Stomach (tissue), 9 donors: ENCODE results near the gene ZFAND2B. TPM values are rescaled to one million over a fixed set of nuclear protein-coding genes. Genes with fewer than 3 reads are reported as not detected.

ENCODE experiments used
- DNase-seq, 2 donors: peaks; one replicate each; pipeline versions ENCODE4 v3.0.0 to v3.0.0-alpha.2; 2013 to 2019
- H3K27ac ChIP-seq, 5 donors: fragments of 200-600 bp in 4 of 5; sonication (generic) in 4 of 5; one replicate each; pipeline ENCODE4 v1.5.1; 2013 to 2019; ENCODE audit warnings: mild to moderate bottlenecking in 1 of 5, moderate library complexity in 1 of 5
- H3K27me3 ChIP-seq, 3 donors: fragments of 200-600 bp; sonication (generic); one replicate each; pipeline ENCODE4 v1.5.1; 2017 to 2019; ENCODE audit warnings: mixed run types in 1 of 3
- H3K36me3 ChIP-seq, 4 donors: fragments of 200-600 bp; sonication (generic); 1 replicate in 3 of 4; 2 replicates in 1 of 4; pipeline ENCODE4 v1.5.1; 2016 to 2019
- H3K4me1 ChIP-seq, 4 donors: fragments of 200-600 bp; sonication (generic); one replicate each; pipeline ENCODE4 v1.5.1; 2016 to 2019
- H3K4me3 ChIP-seq, 4 donors: fragments of 200-600 bp; sonication (generic) in 3 of 4; one replicate each; pipeline ENCODE4 v1.5.1; 2016 to 2019; ENCODE audit warnings: mild to moderate bottlenecking in 1 of 4
- H3K9me3 ChIP-seq, 4 donors: fragments of 200-600 bp; sonication (generic); one replicate each; pipeline ENCODE4 v1.5.1; 2016 to 2019
- CTCF ChIP-seq, 7 experiments: fragments of 450-650 bp in 4 of 7; fragments of 200-600 bp in 3 of 7; sonication (generic) in 3 of 7; IDR thresholded peaks; one replicate each; pipeline ENCODE4 v1.5.1; 2016 to 2019; ENCODE audit warnings: antibody characterized with exemption in 7 of 7, control low read depth in 2 of 7, mild to moderate bottlenecking in 1 of 7
- EP300 ChIP-seq: sonication (generic); formaldehyde crosslinking; IDR thresholded peaks from one replicate; pipeline ENCODE4 v1.6.1; 2017; ENCODE audit warnings: antibody characterized with exemption
- POLR2A ChIP-seq, 4 donors: fragments of 450-650 bp; IDR thresholded peaks; one replicate each; pipeline ENCODE4 v1.6.1; 2016; ENCODE audit warnings: antibody characterized with exemption in 4 of 4, control low read depth in 2 of 4, mild to moderate bottlenecking in 1 of 4, moderate library complexity in 1 of 4
- POLR2AphosphoS5 ChIP-seq, 3 donors: sonication (generic); formaldehyde crosslinking; IDR thresholded peaks; one replicate each; pipeline ENCODE4 v1.6.1; 2016; ENCODE audit warnings: antibody characterized with exemption in 3 of 3
- WGBS, 5 donors: extraction: QIAGEN DNeasy Blood & Tissue Kit in 3 of 5; methylation state at CpG; one replicate each; pipeline versions ENCODE4 v1.1.5 to v1.1.7; 2013 to 2018; 5-methylcytosine and 5-hydroxymethylcytosine counted together
- intact Hi-C: fragments of 100-400 bp; cut with DNase I; formaldehyde crosslinking; loops from one replicate; pipeline ENCODE4 v1.15.1; 2023; ENCODE audit warnings: low total_unique reads
- polyA plus RNA-seq, 3 donors: library from polyadenylated mRNA; stranded (reverse); fragments of 200-250 nt; gene quantifications; one replicate each; pipeline ENCODE4 v1.2.3, GENCODE V29; 2013
- total RNA-seq, 5 donors: library from RNA; depleted of rRNA; stranded (reverse); fragments of >200 nt; gene quantifications; one replicate each; pipeline versions ENCODE4 v1.1.0 to v1.2.3, GENCODE V29; 2014 to 2016
- donor health status: healthy with polysubstance abuse.
- donor health status: Bipolar disorder and iron deficiency.
- donor health status: healthy.

Gene ZFAND2B
- total and polyA plus RNA-seq, 8 donors: 21.3 to 81.3 (median 44.7) TPM

GRCh38 chr2:219209236-219210195 is 2.9 kb downstream of the ZFAND2B start:
- DNase-seq: no peak
- intact Hi-C loops: no loop called here
- TF ChIP-seq POLR2A (IDR thresholded peaks at IDR 0.05) (no peak), POLR2AphosphoS5 (IDR thresholded peaks at IDR 0.05) (no peak), EP300 (no peak), CTCF (IDR thresholded peaks at IDR 0.05) (no peak)
- peaks cover 15 to 34% (median 25%) of the 10 kb centered on the region in 4 donors for H3K4me1 ChIP-seq
- 74 to 80% (median 78%) methylated on average over 18 of the region's 18 CpGs for WGBS, 5 donors
- no peak overlapping the region for H3K4me3 ChIP-seq
- peak overlapping the region in 4 of 5 donors; percentile 13 to 42 (median 38) for H3K27ac ChIP-seq
- no peaks in the 10 kb centered on the region for H3K27me3 ChIP-seq
- peaks cover 48 to 64% (median 63%) of the 10 kb centered on the region in 4 donors for H3K36me3 ChIP-seq
- H3K9me3 ChIP-seq: no peaks in the 10 kb centered on the region

GRCh38 chr2:219210196-219210885 is 3.8 kb downstream of the ZFAND2B start:
- Histone ChIP-seq H3K27me3 (no peaks in the 10 kb centered on the region), H3K27ac (peak overlapping the region in 3 of 5 donors; percentile 37 to 41 (median 38)), H3K9me3 (no peaks in the 10 kb centered on the region), H3K4me3 (no peak overlapping the region), H3K36me3 (peaks cover 55 to 73% (median 69%) of the 10 kb centered on the region in 4 donors), H3K4me1 (peaks cover 15 to 34% (median 25%) of the 10 kb centered on the region in 4 donors)
- DNase-seq: no peak
- WGBS, 5 donors: 90 to 94% (median 92%) methylated on average over 24 of the region's 24 CpGs
- no peak for TF ChIP-seq EP300
- TF ChIP-seq POLR2AphosphoS5 (IDR thresholded peaks at IDR 0.05): no peak
- no peak for TF ChIP-seq CTCF (IDR thresholded peaks at IDR 0.05)
- intact Hi-C loops: no loop called here

- no peaks in the 10 kb centered on the region for H3K9me3 ChIP-seq
- no peaks in the 10 kb centered on the region for H3K27me3 ChIP-seq
- intact Hi-C loops: no loop called here
- 85 to 96% (median 89%) methylated on average over 6 to 9 of the region's 9 CpGs for WGBS, 5 donors
- no peak overlapping the region for H3K4me3 ChIP-seq
- peak overlapping the region in 2 of 5 donors; percentile 41 to 53 for H3K27ac ChIP-seq
- TF ChIP-seq POLR2A (IDR thresholded peaks at IDR 0.05) (no peak), POLR2AphosphoS5 (IDR thresholded peaks at IDR 0.05) (no peak), EP300 (no peak), CTCF (IDR thresholded peaks at IDR 0.05) (no peak)
- peaks cover 61 to 78% (median 75%) of the 10 kb centered on the region in 4 donors for H3K36me3 ChIP-seq
- no peak for DNase-seq
- H3K4me1 ChIP-seq: peaks cover 15 to 35% (median 23%) of the 10 kb centered on the region in 4 donors
Measured at GRCh38 chr2:219210886-219211362, 4.3 kb downstream of the ZFAND2B start.

- no peaks in the 10 kb centered on the region for H3K27me3 ChIP-seq
- H3K4me1 ChIP-seq: peaks cover 13 to 41% (median 28%) of the 10 kb centered on the region in 4 donors
- no peak for DNase-seq
- no peak overlapping the region for H3K4me3 ChIP-seq
- 75 to 89% (median 88%) methylated on average over 8 of the region's 8 CpGs for WGBS, 5 donors
- intact Hi-C loops: no loop called here
- H3K36me3 ChIP-seq: peaks cover 64 to 81% (median 76%) of the 10 kb centered on the region in 4 donors
- TF ChIP-seq CTCF (IDR thresholded peaks at IDR 0.05) (no peak), POLR2A (IDR thresholded peaks at IDR 0.05) (no peak), POLR2AphosphoS5 (IDR thresholded peaks at IDR 0.05) (no peak), EP300 (no peak)
- H3K9me3 ChIP-seq: no peaks in the 10 kb centered on the region
- no peak overlapping the region for H3K27ac ChIP-seq
Measured at GRCh38 chr2:219213026-219213415, 6.4 kb downstream of the ZFAND2B start.
